ENCODE data around the gene MSI1. TPM values are rescaled to one million over a fixed set of nuclear protein-coding genes. Genes with fewer than 3 reads are reported as not detected.

Gene MSI1
- total RNA-seq, 4 donors from 2014 or later: 0.33 to 1.6 TPM; not detected in 2

Small RNA genes lying within 50 kb of the gene (small RNA-seq; reads per million reads assigned to genes)
- gene RNU4-1 (1,436 reads per million, percentile 99 among the genes with 10 or more reads in this experiment), gene RNU4-2 (904 reads per million, percentile 99 among the genes with 10 or more reads in this experiment), gene RNU6-1088P (not detected)

Other genes starting within 250 kb of the MSI1 start
- gene GCN1, start 174.4 kb downstream of the MSI1 start, total RNA-seq: 100 to 1,000 TPM in 1 of 4 donors, 10 to 100 TPM in 3; 44.6 to 111 (median 73.6) TPM
- gene RPLP0, start 168.1 kb downstream of the MSI1 start, total RNA-seq: 1,000 to 10,000 TPM; 1,176 to 3,070 (median 2,431) TPM
- gene PXN, start 103.4 kb downstream of the MSI1 start, total RNA-seq: 10 to 100 TPM; 61.7 to 95.5 (median 82.7) TPM
- under 1 TPM; under 0.01 TPM for gene RNU4-2, start 77.3 kb downstream of the MSI1 start, total RNA-seq
- gene RNU4-1, start 75.9 kb downstream of the MSI1 start, total RNA-seq: under 1 TPM; under 0.01 TPM
- gene SIRT4, start 66.8 kb downstream of the MSI1 start, total RNA-seq: 1 to 10 TPM in 3 of 4 donors, not detected in 1; 3.1 to 6.5 (median 3.8) TPM
- not detected for gene PLA2G1B, start 41.4 kb downstream of the MSI1 start, total RNA-seq
- 1,000 to 10,000 TPM in 1 of 4 donors, 100 to 1,000 TPM in 3; 511 to 1,033 (median 687) TPM for gene COX6A1, start 68.9 kb upstream of the MSI1 start, total RNA-seq
- 10 to 100 TPM in 2 of 4 donors, 1 to 10 TPM in 2; 8.1 to 15.2 (median 12.2) TPM for gene TRIAP1, start 77.2 kb upstream of the MSI1 start, total RNA-seq
- gene GATC, start 77.3 kb upstream of the MSI1 start, total RNA-seq: 10 to 100 TPM; 32.4 to 38.4 (median 36.6) TPM
- gene SRSF9, start 100.6 kb upstream of the MSI1 start, total RNA-seq: 100 to 1,000 TPM in 1 of 4 donors, 10 to 100 TPM in 3; 64.5 to 107 (median 79.9) TPM
- 100 to 1,000 TPM; 128 to 265 (median 232) TPM for gene DYNLL1, start 126.9 kb upstream of the MSI1 start, total RNA-seq
- 10 to 100 TPM; 17.9 to 33.3 (median 32.8) TPM for gene COQ5, start 160.0 kb upstream of the MSI1 start, total RNA-seq
- gene RNF10, start 165.2 kb upstream of the MSI1 start, total RNA-seq: 100 to 1,000 TPM in 3 of 4 donors, 10 to 100 TPM in 1; 62.5 to 159 (median 127) TPM
- gene POP5, start 212.2 kb upstream of the MSI1 start, total RNA-seq: 10 to 100 TPM; 27.9 to 72.0 (median 38.5) TPM

Measured in thyroid gland (tissue), 4 donors.